Measurements from ENCODE around the gene IL1R1. TPM values are rescaled to one million over a fixed set of nuclear protein-coding genes. Genes with fewer than 3 reads are reported as not detected.

IL1R1 gene
- total and polyA plus RNA-seq, 2 of the 4 experiments (the other 2 are of a cell fraction): 6.5 to 13.8 TPM

- dilution Hi-C loops (cut with HindIII; ENCODE audit: low sequenced_read_pairs, unreplicated experiment) (no loop called here), in situ Hi-C loops (cut with MboI; ENCODE audit: low sequenced_read_pairs) (loop anchor here (10.0 kb wide), 2 partner anchors 269 to 291 kb away; no protein-coding TSS in a partner anchor), intact Hi-C loops (cut with micrococcal nuclease) (no loop called here)
- no peaks in the 10 kb centered on the region for H3K9me3 ChIP-seq (ENCODE audit: control insufficient read depth, insufficient read depth, low read length)
- H3K23ac ChIP-seq (ENCODE audit: low read depth, low read length): no peak overlapping the region
- H3K4ac ChIP-seq (ENCODE audit: low read depth, low read length): no peak overlapping the region
- no peak for ATAC-seq (ENCODE audit: low read depth)
- no peak overlapping the region for H3K27ac ChIP-seq (ENCODE audit: insufficient read depth, low read length)
- TF ChIP-seq CHD1 (IDR thresholded peaks at IDR 0.05; ENCODE audit: low read depth, low read length) (no peak), MAFK (IDR thresholded peaks at IDR 0.05; ENCODE audit: low read depth, low read length) (no peak), RCOR1 (IDR thresholded peaks at IDR 0.05; ENCODE audit: insufficient replicate concordance, low read length) (no peak)
- H3K9ac ChIP-seq (ENCODE audit: low read depth, low read length): no peak overlapping the region
- peaks cover 53% of the 10 kb centered on the region for H3K36me3 ChIP-seq (ENCODE audit: control insufficient read depth, insufficient read depth, low read length)
- no peak overlapping the region for H3K14ac ChIP-seq (replicated peaks; ENCODE audit: low read depth, low read length)
- no peak overlapping the region for H3K18ac ChIP-seq (ENCODE audit: low read depth, low read length)
- H2BK120ac ChIP-seq (ENCODE audit: low read depth, low read length): no peak overlapping the region
- H3K79me1 ChIP-seq (ENCODE audit: low read depth in 1 of 2, low read length in 2 of 2): no peaks in the 10 kb centered on the region
- H3K27me3 ChIP-seq (ENCODE audit: control insufficient read depth, insufficient read depth, low read length): no peaks in the 10 kb centered on the region
- no TSS peak for BruUV-seq (replicated peaks)
- no peaks in the 10 kb centered on the region for H3K9me1 ChIP-seq (ENCODE audit: insufficient read depth, low read length)
- DNase-seq: no peak
- no peaks in the 10 kb centered on the region for H3K4me1 ChIP-seq (ENCODE audit: control insufficient read depth, insufficient read depth, low read length)
- H2AFZ ChIP-seq (replicated peaks; ENCODE audit: low read length, poor library complexity): no peak overlapping the region
- POLR2A ChIA-PET (ENCODE audit: unreplicated experiment): no interaction called here
- H2BK15ac ChIP-seq (ENCODE audit: low read depth, low read length): no peak overlapping the region
- H3K56ac ChIP-seq (ENCODE audit: extremely low read depth, insufficient read depth, low read length): no peak overlapping the region
- CTCF ChIA-PET: no interaction called here
- H4K8ac ChIP-seq (ENCODE audit: low read depth in 2 of 2, low read length in 2 of 2): no peak overlapping the region
- 100% methylated on average over 1 of the region's 3 CpGs; no CpG with 5 or more reads in 1 of the 2 experiments for WGBS, 2 experiments (ENCODE audit: extremely low coverage in 2 of 2, insufficient read length in 1 of 2)
- no peak overlapping the region for H3K4me3 ChIP-seq (ENCODE audit: insufficient read depth, low read depth, low read length)
- no peaks in the 10 kb centered on the region for H4K20me1 ChIP-seq (ENCODE audit: insufficient read depth, low read length)
- H4K5ac ChIP-seq (ENCODE audit: low read depth, low read length): no peak overlapping the region
- no peak overlapping the region for H2BK5ac ChIP-seq (ENCODE audit: low read depth, low read length, poor library complexity, severe bottlenecking)
- H4K91ac ChIP-seq (ENCODE audit: insufficient read depth, low read depth, low read length): no peak overlapping the region
- H2AK5ac ChIP-seq (ENCODE audit: low read depth, low read length): no peak overlapping the region
- H2AK9ac ChIP-seq (replicated peaks; ENCODE audit: low read depth, low read length, poor library complexity): no peak overlapping the region
- H3K4me2 ChIP-seq (ENCODE audit: low read depth, low read length): no peak overlapping the region
- no peak overlapping the region for H2BK20ac ChIP-seq (ENCODE audit: low read depth, low read length)
These were observed 33.6 kb downstream of the IL1R1 start for GRCh38 chr2:102176172-102176571.

All from IMR-90 (cell line).